Hepatocyte (in vitro differentiated cells): ENCODE measurements around the gene STEAP3. TPM values are rescaled to one million over a fixed set of nuclear protein-coding genes. Genes with fewer than 3 reads are reported as not detected.

Experiments
- DNase-seq: peaks from one replicate; pipeline ENCODE4 v3.0.0-alpha.2; 2016; ENCODE audit warnings: low spot score
- H2AFZ ChIP-seq: fragments of 200-600 bp; sonication (generic); 2 replicates; pipeline ENCODE4 v1.6.0; 2016; ENCODE audit warnings: antibody characterized with exemption, mild to moderate bottlenecking
- H3K27ac ChIP-seq: fragments of 200-600 bp; sonication (generic); 2 replicates; pipeline ENCODE4 v1.5.1; 2016; ENCODE audit warnings: mild to moderate bottlenecking
- H3K27me3 ChIP-seq: fragments of 200-600 bp; sonication (generic); 2 replicates; pipeline ENCODE4 v1.6.1; 2016
- H3K36me3 ChIP-seq: fragments of 200-600 bp; sonication (generic); replicated peaks from 2 replicates; pipeline ENCODE4 v1.5.1; 2016; ENCODE audit warnings: low read depth; ENCODE audit not compliant: insufficient read depth
- H3K4me1 ChIP-seq: fragments of 200-600 bp; sonication (generic); 2 replicates; pipeline ENCODE4 v1.5.1; 2016; ENCODE audit warnings: mild to moderate bottlenecking, moderate library complexity; ENCODE audit not compliant: insufficient read depth
- H3K4me2 ChIP-seq: fragments of 200-600 bp; sonication (generic); 2 replicates; pipeline ENCODE4 v1.6.0; 2016
- H3K4me3 ChIP-seq: fragments of 200-600 bp; sonication (generic); 2 replicates; pipeline ENCODE4 v1.5.1; 2016; ENCODE audit warnings: mild to moderate bottlenecking
- H3K79me2 ChIP-seq: fragments of 200-600 bp; sonication (generic); 2 replicates; pipeline ENCODE4 v1.6.0; 2017; ENCODE audit warnings: mild to moderate bottlenecking
- H3K9me2 ChIP-seq: fragments of 200-600 bp; sonication (generic); replicated peaks from 2 replicates; pipeline ENCODE4 v1.6.0; 2017; ENCODE audit warnings: mild to moderate bottlenecking; ENCODE audit not compliant: insufficient read depth
- H3K9me3 ChIP-seq: fragments of 200-600 bp; sonication (generic); 2 replicates; pipeline ENCODE4 v1.5.1; 2016; ENCODE audit warnings: low read depth, mild to moderate bottlenecking
- H4K20me1 ChIP-seq: fragments of 200-600 bp; sonication (generic); 2 replicates; pipeline ENCODE4 v1.6.0; 2016; ENCODE audit warnings: mild to moderate bottlenecking; ENCODE audit not compliant: insufficient read depth, poor library complexity, severe bottlenecking
- EZH2 ChIP-seq: fragments of 200-600 bp; sonication (generic); IDR thresholded peaks from 2 replicates; pipeline ENCODE4 v1.6.1; 2016; ENCODE audit warnings: antibody characterized with exemption, mild to moderate bottlenecking, borderline replicate concordance
- EZH2phosphoT487 ChIP-seq: fragments of 200-600 bp; sonication (generic); IDR thresholded peaks from one replicate; pipeline ENCODE4 v1.6.1; 2018; ENCODE audit warnings: antibody characterized with exemption, mild to moderate bottlenecking, low read depth, moderate library complexity; ENCODE audit not compliant: unreplicated experiment, severe bottlenecking
- WGBS: methylation state at CpG from one replicate; pipeline ENCODE4 v1.1.6; 2016; ENCODE audit warnings: low lambda C conversion rate; ENCODE audit errors: missing lambda C conversion rate; 5-methylcytosine and 5-hydroxymethylcytosine counted together
- polyA plus RNA-seq: library from polyadenylated mRNA; unstranded; fragments of >200 nt; fragmentation: Nextera tagmentation; extraction: Ambion mirVana; gene quantifications from 2 replicates; pipeline ENCODE4 v1.2.1, GENCODE V29; 2016
- total RNA-seq: library from RNA; depleted of rRNA; stranded (reverse); fragments of >200 nt; gene quantifications from 2 replicates; pipeline ENCODE4 v1.2.3, GENCODE V29; 2014
- TF ChIP-seq, protein P1 (sequence below): fragments of 200-600 bp; sonication (generic); IDR thresholded peaks from 2 replicates; pipeline ENCODE4 v1.5.1; 2016; ENCODE audit warnings: antibody characterized with exemption, mild to moderate bottlenecking; ENCODE audit not compliant: poor library complexity

The STEAP3 gene
- total and polyA plus RNA-seq, 2 experiments from 2014 or later, result 11.2 to 12.0 TPM

DNA sequence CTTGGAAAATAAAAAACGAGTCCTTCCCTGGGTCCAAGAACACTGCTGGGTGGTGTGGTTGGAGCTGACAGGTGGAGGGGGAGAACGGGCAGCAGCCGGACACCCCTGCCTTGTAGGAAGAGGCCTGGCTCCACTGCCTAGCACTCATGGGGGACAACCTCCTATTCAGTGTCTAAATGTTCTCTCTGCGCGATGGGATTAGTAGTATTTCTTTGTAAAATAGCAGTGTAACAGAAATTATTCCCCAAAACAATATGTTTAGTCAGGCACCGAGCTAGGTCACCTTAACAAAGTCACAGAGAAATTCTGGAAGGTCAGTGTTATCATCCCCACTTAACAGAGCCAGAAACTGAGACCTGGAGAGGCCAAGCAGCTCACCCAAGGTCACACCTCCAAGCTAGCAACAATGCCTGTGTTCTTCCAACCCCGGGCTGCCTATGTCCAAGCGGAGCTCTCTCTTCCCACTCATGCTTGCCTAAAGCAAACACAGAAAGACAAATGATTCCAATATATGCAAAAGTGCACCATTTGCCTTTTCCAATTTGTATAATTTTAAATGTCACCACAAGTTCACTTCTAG is 68.0 kb downstream of the STEAP3 start:
- Histone ChIP-seq H3K4me1 (no peaks in the 10 kb centered on the region), H2AFZ (no peak overlapping the region), H3K27me3 (no peaks in the 10 kb centered on the region), H3K79me2 (no peaks in the 10 kb centered on the region), H3K9me3 (no peaks in the 10 kb centered on the region), H3K27ac (no peak overlapping the region), H3K4me3 (no peak overlapping the region), H3K9me2 (no peaks in the 10 kb centered on the region), H3K4me2 (peak overlapping the region; percentile 37), H4K20me1 (no peaks in the 10 kb centered on the region), H3K36me3 (no peaks in the 10 kb centered on the region)
- DNase-seq, result no peak
- TF ChIP-seq EZH2phosphoT487, result no peak
- no peak for TF ChIP-seq EZH2
- TF ChIP-seq, protein P1, sequence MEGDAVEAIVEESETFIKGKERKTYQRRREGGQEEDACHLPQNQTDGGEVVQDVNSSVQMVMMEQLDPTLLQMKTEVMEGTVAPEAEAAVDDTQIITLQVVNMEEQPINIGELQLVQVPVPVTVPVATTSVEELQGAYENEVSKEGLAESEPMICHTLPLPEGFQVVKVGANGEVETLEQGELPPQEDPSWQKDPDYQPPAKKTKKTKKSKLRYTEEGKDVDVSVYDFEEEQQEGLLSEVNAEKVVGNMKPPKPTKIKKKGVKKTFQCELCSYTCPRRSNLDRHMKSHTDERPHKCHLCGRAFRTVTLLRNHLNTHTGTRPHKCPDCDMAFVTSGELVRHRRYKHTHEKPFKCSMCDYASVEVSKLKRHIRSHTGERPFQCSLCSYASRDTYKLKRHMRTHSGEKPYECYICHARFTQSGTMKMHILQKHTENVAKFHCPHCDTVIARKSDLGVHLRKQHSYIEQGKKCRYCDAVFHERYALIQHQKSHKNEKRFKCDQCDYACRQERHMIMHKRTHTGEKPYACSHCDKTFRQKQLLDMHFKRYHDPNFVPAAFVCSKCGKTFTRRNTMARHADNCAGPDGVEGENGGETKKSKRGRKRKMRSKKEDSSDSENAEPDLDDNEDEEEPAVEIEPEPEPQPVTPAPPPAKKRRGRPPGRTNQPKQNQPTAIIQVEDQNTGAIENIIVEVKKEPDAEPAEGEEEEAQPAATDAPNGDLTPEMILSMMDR, result no peak
- 87% methylated on average over 8 of the region's 8 CpGs for WGBS

DNA sequence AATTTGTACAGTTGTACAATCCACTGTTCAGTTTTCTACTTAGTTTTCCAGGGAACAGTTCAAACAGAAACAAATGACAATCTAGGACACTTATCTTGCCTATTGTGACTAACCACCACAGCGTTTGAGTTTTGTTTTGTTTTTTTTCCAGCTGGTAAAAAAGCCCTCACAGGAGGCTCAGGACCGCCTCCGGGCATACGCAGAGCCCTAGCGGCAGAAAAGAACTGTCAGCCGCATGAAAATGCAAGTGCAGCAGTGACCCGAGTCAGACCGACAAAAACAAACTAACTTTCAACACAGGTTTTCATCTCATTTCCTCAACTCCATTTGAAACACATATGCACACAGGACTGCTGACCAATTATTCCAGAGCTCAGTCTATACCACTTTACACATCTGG is 68.6 kb downstream of the STEAP3 start:
- H4K20me1 ChIP-seq, result no peaks in the 10 kb centered on the region
- H3K9me2 ChIP-seq, result no peaks in the 10 kb centered on the region
- H3K27me3 ChIP-seq, result no peaks in the 10 kb centered on the region
- H2AFZ ChIP-seq, result no peak overlapping the region
- no peak overlapping the region for H3K4me3 ChIP-seq
- H3K4me2 ChIP-seq, result peak overlapping the region; percentile 37
- H3K79me2 ChIP-seq, result no peaks in the 10 kb centered on the region
- no peak overlapping the region for H3K27ac ChIP-seq
- DNase-seq, result peak; percentile 28
- no peaks in the 10 kb centered on the region for H3K9me3 ChIP-seq
- no peaks in the 10 kb centered on the region for H3K36me3 ChIP-seq
- no peaks in the 10 kb centered on the region for H3K4me1 ChIP-seq
- no peak for TF ChIP-seq EZH2phosphoT487
- no peak for TF ChIP-seq EZH2
- TF ChIP-seq, protein P1, result peak; percentile 2
- WGBS, result 42% methylated on average over 8 of the region's 8 CpGs

DNA sequence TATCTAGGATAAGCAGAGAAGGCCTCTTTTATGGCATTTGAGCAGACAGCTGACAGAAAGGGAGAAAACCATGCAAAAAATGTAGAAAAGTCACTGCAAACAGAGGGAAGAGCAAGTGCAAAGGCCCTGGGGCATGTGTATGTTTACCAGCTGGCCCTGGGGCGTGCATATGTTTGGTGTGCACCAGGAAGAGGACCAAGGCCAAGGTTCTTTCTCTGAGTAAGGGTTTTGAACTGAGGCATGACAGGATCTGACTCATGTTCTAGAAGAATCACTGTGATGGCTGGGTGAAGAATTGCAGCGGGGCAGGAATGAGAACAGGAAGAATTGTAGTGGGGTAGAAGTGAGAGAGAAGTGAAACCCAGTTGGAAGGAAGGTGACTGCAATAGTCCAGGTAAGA is 69.6 kb downstream of the STEAP3 start:
- no peak overlapping the region for H3K27ac ChIP-seq
- H3K9me2 ChIP-seq, result no peaks in the 10 kb centered on the region
- H3K4me1 ChIP-seq, result no peaks in the 10 kb centered on the region
- no peaks in the 10 kb centered on the region for H3K27me3 ChIP-seq
- H3K9me3 ChIP-seq, result no peaks in the 10 kb centered on the region
- H4K20me1 ChIP-seq, result no peaks in the 10 kb centered on the region
- H2AFZ ChIP-seq, result no peak overlapping the region
- no peaks in the 10 kb centered on the region for H3K79me2 ChIP-seq
- H3K36me3 ChIP-seq, result no peaks in the 10 kb centered on the region
- no peak overlapping the region for H3K4me3 ChIP-seq
- no peak for TF ChIP-seq EZH2
- TF ChIP-seq EZH2phosphoT487, result no peak
- TF ChIP-seq, protein P1, result no peak
- 98% methylated on average over 2 of the region's 2 CpGs for WGBS
- no peak for DNase-seq
- no peak overlapping the region for H3K4me2 ChIP-seq
